Measurements from ENCODE around the gene BRSK2. TPM values are rescaled to one million over a fixed set of nuclear protein-coding genes. Genes with fewer than 3 reads are reported as not detected.

The BRSK2 gene
- total and polyA plus RNA-seq, 2 donors (not counting 1 experiment from before 2014, with no cell fraction given): 0.11 to 0.33 TPM

DNA sequence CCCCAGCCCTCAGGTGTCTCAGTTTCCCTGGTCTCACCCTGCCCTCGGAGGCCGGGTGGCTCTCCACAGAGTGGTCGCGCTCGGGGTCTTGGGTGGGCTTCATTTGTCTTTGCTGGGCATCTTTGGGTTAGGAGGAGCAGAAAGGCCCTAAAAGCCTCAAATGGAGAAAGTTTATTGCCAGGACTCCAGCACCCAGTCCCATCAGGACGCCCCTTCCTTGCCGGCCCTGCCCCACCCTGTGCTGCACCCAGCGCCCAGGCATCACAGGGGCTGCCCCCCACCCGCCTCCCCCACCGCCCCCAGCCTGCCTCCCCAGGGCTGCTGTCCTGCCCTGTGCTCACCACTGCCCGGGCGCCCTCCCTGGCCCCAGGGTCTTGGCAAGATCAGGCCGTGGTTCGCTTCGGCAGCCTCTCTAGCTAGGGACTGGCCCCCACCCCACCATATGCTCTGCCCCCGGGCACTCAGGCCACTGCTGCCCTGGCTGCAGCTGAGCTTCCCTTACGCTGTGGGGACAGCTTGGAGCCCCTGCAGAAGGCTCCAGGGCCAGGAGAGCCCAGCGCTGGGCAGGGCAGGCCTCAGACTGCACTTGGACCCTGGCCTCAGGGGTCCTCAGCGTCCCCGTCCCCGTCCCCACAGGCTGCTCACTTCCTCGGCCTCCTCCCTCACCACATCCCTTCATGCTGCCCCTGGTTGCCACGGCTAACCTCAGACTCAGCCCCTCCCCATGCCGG, 65.5 kb downstream of the BRSK2 start:
- Histone ChIP-seq H2AFZ (ENCODE audit: low read length) (no peak overlapping the region), H3K4me3 (replicated peaks in 1 of 4; ENCODE audit: control extremely low read depth in 1 of 4, insufficient read depth in 1 of 4, low read depth in 3 of 4, low read length in 4 of 4) (no peak overlapping the region), H3K36me3 (ENCODE audit: control insufficient read depth, insufficient read depth, low read length) (no peaks in the 10 kb centered on the region), H3K4me1 (ENCODE audit: control insufficient read depth, extremely low read depth, insufficient read depth, low read length) (no peaks in the 10 kb centered on the region), H3K9ac (ENCODE audit: insufficient read depth, low read length) (no peak overlapping the region), H3K4me2 (ENCODE audit: extremely low read depth, insufficient read depth, low read length) (no peak overlapping the region), H3K27me3 (ENCODE audit: control insufficient read depth, insufficient read depth, low read length) (no peaks in the 10 kb centered on the region), H3K27ac (ENCODE audit: insufficient read depth, low read length) (no peak overlapping the region), H4K20me1 (ENCODE audit: control insufficient read depth, extremely low read depth, insufficient read depth, low read length) (no peaks in the 10 kb centered on the region), H3K9me3 (ENCODE audit: control insufficient read depth, insufficient read depth, low read depth, low read length) (no peaks in the 10 kb centered on the region), H3K79me2 (ENCODE audit: control insufficient read depth, insufficient read depth, low read length) (no peaks in the 10 kb centered on the region)
- DNase-seq (ENCODE audit: low read depth in 2 of 2): no peak
- TF ChIP-seq, protein P1, sequence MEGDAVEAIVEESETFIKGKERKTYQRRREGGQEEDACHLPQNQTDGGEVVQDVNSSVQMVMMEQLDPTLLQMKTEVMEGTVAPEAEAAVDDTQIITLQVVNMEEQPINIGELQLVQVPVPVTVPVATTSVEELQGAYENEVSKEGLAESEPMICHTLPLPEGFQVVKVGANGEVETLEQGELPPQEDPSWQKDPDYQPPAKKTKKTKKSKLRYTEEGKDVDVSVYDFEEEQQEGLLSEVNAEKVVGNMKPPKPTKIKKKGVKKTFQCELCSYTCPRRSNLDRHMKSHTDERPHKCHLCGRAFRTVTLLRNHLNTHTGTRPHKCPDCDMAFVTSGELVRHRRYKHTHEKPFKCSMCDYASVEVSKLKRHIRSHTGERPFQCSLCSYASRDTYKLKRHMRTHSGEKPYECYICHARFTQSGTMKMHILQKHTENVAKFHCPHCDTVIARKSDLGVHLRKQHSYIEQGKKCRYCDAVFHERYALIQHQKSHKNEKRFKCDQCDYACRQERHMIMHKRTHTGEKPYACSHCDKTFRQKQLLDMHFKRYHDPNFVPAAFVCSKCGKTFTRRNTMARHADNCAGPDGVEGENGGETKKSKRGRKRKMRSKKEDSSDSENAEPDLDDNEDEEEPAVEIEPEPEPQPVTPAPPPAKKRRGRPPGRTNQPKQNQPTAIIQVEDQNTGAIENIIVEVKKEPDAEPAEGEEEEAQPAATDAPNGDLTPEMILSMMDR (conservative IDR thresholded peaks at IDR 0.05 in 1 of 2, IDR thresholded peaks at IDR 0.05 in 1 of 2; ENCODE audit: low read depth in 1 of 2, low read length in 2 of 2): no peak
- TF ChIP-seq EZH2 (IDR thresholded peaks at IDR 0.05; ENCODE audit: low read length, missing control alignments): no peak

DNA sequence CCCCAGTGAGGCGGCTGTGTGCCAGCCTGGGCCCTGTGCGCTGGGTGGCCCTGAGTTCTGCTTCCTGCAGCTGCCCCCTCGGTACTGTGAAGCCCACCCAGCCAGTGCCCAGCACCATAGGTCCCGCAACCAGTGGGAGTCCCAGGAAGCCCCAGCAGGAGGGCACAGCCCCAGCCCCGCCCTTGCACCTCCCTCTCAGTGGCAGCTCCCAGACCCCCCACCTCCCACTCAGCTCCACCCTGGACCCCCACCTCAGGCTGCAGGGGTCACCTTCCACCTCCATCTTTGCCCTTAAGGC, 66.0 kb downstream of the BRSK2 start:
- Histone ChIP-seq H4K20me1 (ENCODE audit: control insufficient read depth, extremely low read depth, insufficient read depth, low read length) (no peaks in the 10 kb centered on the region), H3K79me2 (ENCODE audit: control insufficient read depth, insufficient read depth, low read length) (no peaks in the 10 kb centered on the region)
- no peak for DNase-seq (ENCODE audit: low read depth in 2 of 2)

DNA sequence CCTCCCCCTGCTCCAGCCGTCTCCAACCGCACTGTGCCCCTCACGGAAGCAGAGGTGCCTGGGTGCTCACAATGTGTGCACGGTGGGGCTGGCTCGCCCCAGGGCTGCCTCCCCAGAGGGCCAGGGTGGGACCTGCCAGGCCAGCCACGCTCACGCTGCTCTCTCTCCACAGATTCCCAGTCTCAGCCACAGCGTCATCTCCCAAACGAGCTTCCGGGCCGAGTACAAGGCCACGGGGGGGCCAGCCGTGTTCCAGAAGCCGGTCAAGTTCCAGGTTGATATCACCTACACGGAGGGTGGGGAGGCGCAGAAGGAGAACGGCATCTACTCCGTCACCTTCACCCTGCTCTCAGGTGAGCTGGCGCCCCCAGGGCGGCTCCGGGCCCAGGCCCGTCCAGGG, 66.4 kb downstream of the BRSK2 start:
- no peaks in the 10 kb centered on the region for H3K4me1 ChIP-seq (ENCODE audit: control insufficient read depth, extremely low read depth, insufficient read depth, low read length)
- H3K27ac ChIP-seq (ENCODE audit: insufficient read depth, low read length): no peak overlapping the region
- no peaks in the 10 kb centered on the region for H3K79me2 ChIP-seq (ENCODE audit: control insufficient read depth, insufficient read depth, low read length)
- DNase-seq (ENCODE audit: low read depth in 2 of 2): no peak
- H3K9ac ChIP-seq (ENCODE audit: insufficient read depth, low read length): no peak overlapping the region
- H4K20me1 ChIP-seq (ENCODE audit: control insufficient read depth, extremely low read depth, insufficient read depth, low read length): no peaks in the 10 kb centered on the region
- H2AFZ ChIP-seq (ENCODE audit: low read length): no peak overlapping the region
- no peaks in the 10 kb centered on the region for H3K36me3 ChIP-seq (ENCODE audit: control insufficient read depth, insufficient read depth, low read length)
- H3K27me3 ChIP-seq (ENCODE audit: control insufficient read depth, insufficient read depth, low read length): no peaks in the 10 kb centered on the region
- H3K4me2 ChIP-seq (ENCODE audit: extremely low read depth, insufficient read depth, low read length): no peak overlapping the region
- TF ChIP-seq EZH2 (IDR thresholded peaks at IDR 0.05; ENCODE audit: low read length, missing control alignments): no peak
- TF ChIP-seq, protein P1 (conservative IDR thresholded peaks at IDR 0.05 in 1 of 2, IDR thresholded peaks at IDR 0.05 in 1 of 2; ENCODE audit: low read depth in 1 of 2, low read length in 2 of 2): no peak
- no peak overlapping the region for H3K4me3 ChIP-seq (replicated peaks in 1 of 4; ENCODE audit: control extremely low read depth in 1 of 4, insufficient read depth in 1 of 4, low read depth in 3 of 4, low read length in 4 of 4)
- H3K9me3 ChIP-seq (ENCODE audit: control insufficient read depth, insufficient read depth, low read depth, low read length): no peaks in the 10 kb centered on the region

More for the DNA sequence above, 66.0 kb downstream of the BRSK2 start:
- no peaks in the 10 kb centered on the region for H3K9me3 ChIP-seq (ENCODE audit: control insufficient read depth, insufficient read depth, low read depth, low read length)
- no peak for TF ChIP-seq EZH2 (IDR thresholded peaks at IDR 0.05; ENCODE audit: low read length, missing control alignments)
- TF ChIP-seq, protein P1 (conservative IDR thresholded peaks at IDR 0.05 in 1 of 2, IDR thresholded peaks at IDR 0.05 in 1 of 2; ENCODE audit: low read depth in 1 of 2, low read length in 2 of 2): no peak
- H3K27ac ChIP-seq (ENCODE audit: insufficient read depth, low read length): no peak overlapping the region
- H3K4me1 ChIP-seq (ENCODE audit: control insufficient read depth, extremely low read depth, insufficient read depth, low read length): no peaks in the 10 kb centered on the region
- H3K4me2 ChIP-seq (ENCODE audit: extremely low read depth, insufficient read depth, low read length): no peak overlapping the region
- no peaks in the 10 kb centered on the region for H3K36me3 ChIP-seq (ENCODE audit: control insufficient read depth, insufficient read depth, low read length)
- no peaks in the 10 kb centered on the region for H3K27me3 ChIP-seq (ENCODE audit: control insufficient read depth, insufficient read depth, low read length)
- H3K9ac ChIP-seq (ENCODE audit: insufficient read depth, low read length): no peak overlapping the region
- H3K4me3 ChIP-seq (replicated peaks in 1 of 4; ENCODE audit: control extremely low read depth in 1 of 4, insufficient read depth in 1 of 4, low read depth in 3 of 4, low read length in 4 of 4): no peak overlapping the region
- H2AFZ ChIP-seq (ENCODE audit: low read length): no peak overlapping the region
